Endothelial cell of umbilical vein (primary cell): Measurements from ENCODE around the gene KIAA1755. TPM values are rescaled to one million over a fixed set of nuclear protein-coding genes. Genes with fewer than 3 reads are reported as not detected.

ENCODE experiments used
- BruUV-seq: library from RNA; stranded (reverse); fragments of 400-500 nt; replicated peaks from 2 replicates; lab custom pipeline; 2021; lab: Mats Ljungman, UMichigan
- CTCF ChIA-PET: fragments of 300-600, 350-600 bp; sonication (Branson Sonifier 250); formaldehyde crosslinking; loops from one replicate; lab custom pipeline; 2021; ENCODE audit warnings: antibody characterized with exemption, inconsistent platforms; lab: Charles Lee
- POLR2A ChIA-PET: fragments of 300-600, 350-600 bp; sonication (Branson Sonifier 250); formaldehyde crosslinking; loops from one replicate; lab custom pipeline; 2021; ENCODE audit warnings: antibody characterized with exemption, inconsistent platforms; lab: Charles Lee
- DNase-seq: peaks from one replicate; pipeline ENCODE4 v3.0.0-alpha.2; 2011; ENCODE audit warnings: low read depth, low spot score
- FAIRE-seq: peaks from 2 replicates; lab custom pipeline; 2011; peaks lifted over from hg19 to GRCh38; lab: Jason Lieb, UNC
- H2AFZ ChIP-seq: 2 replicates; pipeline ENCODE4 v1.6.0; 2012; ENCODE audit warnings: low read depth, low read length, control low read depth, inconsistent platforms
- H3K27ac ChIP-seq: 2 replicates; pipeline ENCODE4 v1.5.1; 2011; ENCODE audit warnings: low read depth, mild to moderate bottlenecking, control low read depth, low read length, moderate library complexity; ENCODE audit not compliant: insufficient read depth
- H3K27me3 ChIP-seq, 2 experiments: 2 replicates each; pipeline versions ENCODE4 v1.6.0 to v1.6.1; 2011; ENCODE audit warnings: low read length in 2 of 2, mixed read lengths in 1 of 2; ENCODE audit not compliant: control insufficient read depth in 2 of 2, insufficient read depth in 2 of 2
- H3K36me3 ChIP-seq, 2 experiments: 2 replicates in 1 of 2; 3 replicates in 1 of 2; pipeline ENCODE4 v1.5.1; 2011; ENCODE audit warnings: low read length in 2 of 2, mild to moderate bottlenecking in 1 of 2, moderate library complexity in 1 of 2; ENCODE audit not compliant: control insufficient read depth in 2 of 2, insufficient read depth in 2 of 2; ENCODE audit errors: extremely low read depth in 1 of 2
- H3K4me1 ChIP-seq: 3 replicates; pipeline ENCODE4 v1.5.1; 2011; ENCODE audit warnings: mild to moderate bottlenecking, low read length; ENCODE audit not compliant: control insufficient read depth, insufficient read depth; ENCODE audit errors: extremely low read depth
- H3K4me2 ChIP-seq: 2 replicates; pipeline ENCODE4 v1.6.1; 2011; ENCODE audit warnings: low read length, control low read depth, mixed read lengths; ENCODE audit not compliant: insufficient read depth
- H3K4me3 ChIP-seq, 3 experiments: fragments of 200-600 bp in 1 of 3; sonication (generic), shearing (Covaris generic) in 1 of 3; replicated peaks in 1 of 3; 2 replicates each; pipeline ENCODE4 v1.5.1; 2011 to 2016; ENCODE audit warnings: control low read depth in 3 of 3, low read length in 3 of 3, mild to moderate bottlenecking in 2 of 3, inconsistent platforms in 1 of 3, low read depth in 1 of 3, moderate library complexity in 1 of 3; ENCODE audit not compliant: insufficient read depth in 1 of 3
- H3K79me2 ChIP-seq: 2 replicates; pipeline ENCODE4 v1.6.0; 2012; ENCODE audit warnings: low read length, inconsistent platforms; ENCODE audit not compliant: control insufficient read depth, insufficient read depth
- H3K9ac ChIP-seq: replicated peaks from 2 replicates; pipeline ENCODE3; 2011; ENCODE audit warnings: low read length, control low read depth; ENCODE audit not compliant: insufficient read depth; ENCODE audit errors: extremely low read depth
- H3K9me1 ChIP-seq: replicated peaks from 3 replicates; pipeline ENCODE4 v1.6.0; 2011; ENCODE audit warnings: mild to moderate bottlenecking, low read length; ENCODE audit not compliant: control insufficient read depth, insufficient read depth; ENCODE audit errors: extremely low read depth
- H3K9me3 ChIP-seq: replicated peaks from 2 replicates; pipeline ENCODE4 v1.5.1; 2012; ENCODE audit warnings: low read length, inconsistent platforms; ENCODE audit not compliant: control insufficient read depth, insufficient read depth
- H4K20me1 ChIP-seq: replicated peaks from 2 replicates; pipeline ENCODE3; 2011; ENCODE audit warnings: mild to moderate bottlenecking, low read length; ENCODE audit not compliant: control insufficient read depth, insufficient read depth; ENCODE audit errors: extremely low read depth
- EZH2 ChIP-seq: IDR thresholded peaks from 2 replicates; pipeline ENCODE4 v1.6.1; 2012; ENCODE audit warnings: borderline replicate concordance, low read depth, mild to moderate bottlenecking, moderate library complexity, low read length, inconsistent platforms; ENCODE audit not compliant: severe bottlenecking
- FOS ChIP-seq: IDR thresholded peaks from 2 replicates; pipeline ENCODE4 v1.6.1; 2011; ENCODE audit warnings: mild to moderate bottlenecking, low read length, moderate library complexity, borderline replicate concordance; ENCODE audit not compliant: insufficient read depth
- GATA2 ChIP-seq: IDR thresholded peaks from 2 replicates; pipeline ENCODE4 v1.7.0; 2011; ENCODE audit warnings: low read depth, mild to moderate bottlenecking, moderate library complexity, mixed read lengths, low read length; ENCODE audit not compliant: insufficient read length, insufficient read depth
- JUN ChIP-seq: IDR thresholded peaks from 2 replicates; pipeline ENCODE4 v1.6.1; 2011; ENCODE audit warnings: borderline replicate concordance, low read depth; ENCODE audit not compliant: insufficient read length, insufficient read depth
- MYC ChIP-seq: IDR thresholded peaks from one replicate; pipeline ENCODE4 v1.6.1; 2011; ENCODE audit warnings: mild to moderate bottlenecking, low read depth, low read length
- POLR2A ChIP-seq: IDR thresholded peaks from 2 replicates; pipeline ENCODE4 v1.6.1; 2012; ENCODE audit warnings: low read depth, mild to moderate bottlenecking, control low read depth, low read length
- POLR2AphosphoS5 ChIP-seq: IDR thresholded peaks from 2 replicates; pipeline ENCODE4 v1.6.1; 2012; ENCODE audit warnings: low read depth, mild to moderate bottlenecking, control low read depth, low read length, moderate library complexity; ENCODE audit not compliant: insufficient read depth
- dilution Hi-C: fragments of 300-500 bp; cut with MboI; formaldehyde crosslinking; loops from one replicate; pipeline ENCODE4 v1.15.0; 2019; ENCODE audit warnings: low sequenced_read_pairs; ENCODE audit not compliant: extremely low pct_ligation_motif_present
- intact Hi-C: fragments of 100-400 bp; cut with micrococcal nuclease; formaldehyde crosslinking; loops from one replicate; pipeline ENCODE4 v1.10.0; 2022
- polyA plus RNA-seq, 4 experiments: library from polyadenylated mRNA; depleted of rRNA in 3 of 4; stranded (reverse) in 3 of 4; unstranded in 1 of 4; fragments of >200 nt; gene quantifications; 2 replicates each; pipeline versions ENCODE4 v1.2.1 to v1.2.3, GENCODE V29; 2011 to 2012; ENCODE audit warnings: missing spikeins in 1 of 4
- total RNA-seq: library from RNA; stranded (reverse); gene quantifications from 2 replicates; pipeline ENCODE4 v1.2.3, GENCODE V29; 2021
- TF ChIP-seq, protein P1 (sequence below), 2 donors: IDR thresholded peaks; 1 replicate in 1 of 2; 2 replicates in 1 of 2; pipeline ENCODE4 v1.5.1; 2011; ENCODE audit warnings: low read length in 2 of 2, mild to moderate bottlenecking in 2 of 2, moderate library complexity in 2 of 2, control low read depth in 1 of 2, inconsistent platforms in 1 of 2, low read depth in 1 of 2; ENCODE audit not compliant: insufficient read depth in 1 of 2; ENCODE audit errors: extremely low read depth in 1 of 2
- TF ChIP-seq, protein P2 (sequence below): IDR thresholded peaks from 2 replicates; pipeline ENCODE4 v1.6.1; 2011; ENCODE audit not compliant: insufficient read depth, insufficient read length

The KIAA1755 gene
- total and polyA plus RNA-seq, 2 donors (not counting 3 experiments of a cell fraction or from before 2014, with no cell fraction given): 0.36 to 0.51 TPM

DNA sequence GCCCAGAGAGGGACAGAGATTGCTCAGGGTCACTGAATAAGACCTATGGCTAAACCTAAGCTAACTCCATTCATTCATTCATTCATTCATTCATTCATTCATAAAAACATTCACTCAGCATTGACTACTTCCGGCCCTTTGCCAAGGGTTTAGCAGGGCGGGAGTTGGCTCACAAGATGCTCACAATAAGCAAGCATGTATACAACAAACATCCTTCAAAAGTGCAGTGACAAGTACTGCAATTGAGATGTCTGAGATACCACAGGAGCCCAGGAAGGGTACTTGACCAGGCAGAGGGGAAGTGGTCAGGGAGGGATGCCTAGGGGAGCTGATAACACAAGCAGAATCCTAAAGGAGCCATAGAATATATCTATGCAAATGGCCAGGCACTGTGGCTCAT lies 18.2 kb upstream of the KIAA1755 start:
- Histone ChIP-seq H3K79me2 (no peaks in the 10 kb centered on the region), H3K27me3 (no peaks in the 10 kb centered on the region), H3K4me3 (no peak overlapping the region), H2AFZ (no peak overlapping the region), H3K36me3 (no peaks in the 10 kb centered on the region), H3K27ac (no peak overlapping the region), H3K4me1 (peaks cover 16% of the 10 kb centered on the region), H3K9me3 (no peaks in the 10 kb centered on the region), H3K4me2 (no peak overlapping the region), H3K9ac (no peak overlapping the region), H4K20me1 (no peaks in the 10 kb centered on the region), H3K9me1 (no peaks in the 10 kb centered on the region)
- POLR2A ChIA-PET: no interaction called here
- BruUV-seq: no TSS peak
- CTCF ChIA-PET: interaction anchor here (0.7 to 2.9 kb wide), 3 partner anchors 13 to 49 kb away, joined by 3 to 9 read pairs (median 3); no protein-coding TSS in a partner anchor
- TF ChIP-seq, protein P1, sequence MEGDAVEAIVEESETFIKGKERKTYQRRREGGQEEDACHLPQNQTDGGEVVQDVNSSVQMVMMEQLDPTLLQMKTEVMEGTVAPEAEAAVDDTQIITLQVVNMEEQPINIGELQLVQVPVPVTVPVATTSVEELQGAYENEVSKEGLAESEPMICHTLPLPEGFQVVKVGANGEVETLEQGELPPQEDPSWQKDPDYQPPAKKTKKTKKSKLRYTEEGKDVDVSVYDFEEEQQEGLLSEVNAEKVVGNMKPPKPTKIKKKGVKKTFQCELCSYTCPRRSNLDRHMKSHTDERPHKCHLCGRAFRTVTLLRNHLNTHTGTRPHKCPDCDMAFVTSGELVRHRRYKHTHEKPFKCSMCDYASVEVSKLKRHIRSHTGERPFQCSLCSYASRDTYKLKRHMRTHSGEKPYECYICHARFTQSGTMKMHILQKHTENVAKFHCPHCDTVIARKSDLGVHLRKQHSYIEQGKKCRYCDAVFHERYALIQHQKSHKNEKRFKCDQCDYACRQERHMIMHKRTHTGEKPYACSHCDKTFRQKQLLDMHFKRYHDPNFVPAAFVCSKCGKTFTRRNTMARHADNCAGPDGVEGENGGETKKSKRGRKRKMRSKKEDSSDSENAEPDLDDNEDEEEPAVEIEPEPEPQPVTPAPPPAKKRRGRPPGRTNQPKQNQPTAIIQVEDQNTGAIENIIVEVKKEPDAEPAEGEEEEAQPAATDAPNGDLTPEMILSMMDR (IDR thresholded peaks at IDR 0.05; ENCODE audit: extremely low read depth in 1 of 2, insufficient read depth in 1 of 2, low read depth in 1 of 2, low read length in 2 of 2): no peak
- no peak for TF ChIP-seq POLR2AphosphoS5
- TF ChIP-seq EZH2: no peak
- TF ChIP-seq FOS: no peak
- intact Hi-C loops (loop anchor here (5.0 kb wide), 1 partner anchor 111 kb away; the partner anchor contains the start of gene TGM2), dilution Hi-C loops (no loop called here)
- FAIRE-seq (no peak), DNase-seq (no peak)

DNA sequence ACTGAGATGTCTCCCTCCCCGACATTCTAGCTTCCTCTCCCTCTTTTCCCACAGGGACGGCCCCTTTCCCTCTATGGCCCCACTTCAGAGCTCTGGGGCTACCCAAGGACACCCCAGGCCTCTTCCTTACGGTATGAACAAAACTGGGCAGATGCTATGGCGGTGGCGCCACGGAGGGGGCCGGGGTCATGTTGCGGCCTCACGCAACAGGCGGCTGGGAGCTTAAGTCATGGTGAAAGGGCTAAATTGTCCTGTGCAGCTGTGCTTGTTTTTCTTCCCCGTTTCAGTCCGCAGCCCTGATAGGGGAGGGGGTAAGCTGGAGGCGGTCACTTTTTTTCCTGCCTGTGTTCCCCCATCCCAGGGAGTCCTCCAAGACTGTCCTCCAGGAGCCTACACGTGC lies 17.6 kb upstream of the KIAA1755 start:
- H3K27me3 ChIP-seq: no peaks in the 10 kb centered on the region
- dilution Hi-C loops (no loop called here), intact Hi-C loops (loop anchor here (5.0 kb wide), 1 partner anchor 111 kb away; the partner anchor contains the start of gene TGM2)
- no peak overlapping the region for H2AFZ ChIP-seq
- H3K36me3 ChIP-seq: no peaks in the 10 kb centered on the region
- no peaks in the 10 kb centered on the region for H4K20me1 ChIP-seq
- H3K9me3 ChIP-seq: no peaks in the 10 kb centered on the region
- H3K9ac ChIP-seq: no peak overlapping the region
- no peak overlapping the region for H3K27ac ChIP-seq
- no peak for FAIRE-seq
- no peak overlapping the region for H3K4me2 ChIP-seq
- no peak overlapping the region for H3K4me3 ChIP-seq
- CTCF ChIA-PET: interaction anchor here (0.7 to 2.9 kb wide), 3 partner anchors 14 to 48 kb away, joined by 3 to 9 read pairs (median 3); no protein-coding TSS in a partner anchor
- no peaks in the 10 kb centered on the region for H3K79me2 ChIP-seq
- peaks cover 22% of the 10 kb centered on the region for H3K4me1 ChIP-seq
- no TSS peak for BruUV-seq
- TF ChIP-seq, protein P2, sequence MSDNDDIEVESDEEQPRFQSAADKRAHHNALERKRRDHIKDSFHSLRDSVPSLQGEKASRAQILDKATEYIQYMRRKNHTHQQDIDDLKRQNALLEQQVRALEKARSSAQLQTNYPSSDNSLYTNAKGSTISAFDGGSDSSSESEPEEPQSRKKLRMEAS: no peak
- no peak for TF ChIP-seq MYC
- no peak for TF ChIP-seq POLR2A
- no peak for TF ChIP-seq GATA2
- TF ChIP-seq JUN: no peak
- TF ChIP-seq FOS: no peak
- TF ChIP-seq POLR2AphosphoS5: no peak
- POLR2A ChIA-PET: no interaction called here
- no peaks in the 10 kb centered on the region for H3K9me1 ChIP-seq
- no peak for DNase-seq
